Neutrophil (primary cell): ENCODE results near the gene SLC66A1.

Experiments
- H3K27ac ChIP-seq: fragments of 200-600 bp; sonication (generic); 2 replicates; pipeline ENCODE4 v1.5.1; 2016; ENCODE audit warnings: mild to moderate bottlenecking, moderate library complexity
- H3K27me3 ChIP-seq: fragments of 200-600 bp; sonication (generic); 2 replicates; pipeline ENCODE4 v1.6.0; 2016; ENCODE audit warnings: mild to moderate bottlenecking
- H3K36me3 ChIP-seq: fragments of 200-600 bp; sonication (generic); 2 replicates; pipeline ENCODE4 v1.5.1; 2017
- H3K4me1 ChIP-seq, 2 experiments: fragments of 200-600 bp in 1 of 2; sonication (generic) in 1 of 2; 1 replicate in 1 of 2; 2 replicates in 1 of 2; pipeline versions ENCODE4 v1.5.1 to v1.6.1; 2013 to 2016; ENCODE audit warnings: low read depth in 1 of 2, low read length in 1 of 2, mild to moderate bottlenecking in 1 of 2, moderate library complexity in 1 of 2; ENCODE audit not compliant: control insufficient read depth in 1 of 2, insufficient read depth in 1 of 2
- H3K4me3 ChIP-seq, 2 experiments: fragments of 200-600 bp in 1 of 2; sonication (generic) in 1 of 2; 1 replicate in 1 of 2; 2 replicates in 1 of 2; pipeline ENCODE4 v1.5.1; 2013 to 2016; ENCODE audit warnings: low read depth in 1 of 2, low read length in 1 of 2, mild to moderate bottlenecking in 1 of 2, moderate library complexity in 1 of 2
- H3K9me3 ChIP-seq: fragments of 200-600 bp; sonication (generic); 2 replicates; pipeline ENCODE4 v1.5.1; 2016
- CTCF ChIP-seq: fragments of 200-600 bp; sonication (generic); IDR thresholded peaks from 2 replicates; pipeline ENCODE4 v1.5.1; 2016; ENCODE audit warnings: antibody characterized with exemption

SLC66A1 gene

GRCh38 chr1:19367584-19368041 lies 55.5 kb downstream of the SLC66A1 start:
- Histone ChIP-seq H3K36me3 (peaks cover 24% of the 10 kb centered on the region), H3K27ac (no peak overlapping the region), H3K9me3 (no peaks in the 10 kb centered on the region), H3K4me3 (no peak overlapping the region), H3K27me3 (no peaks in the 10 kb centered on the region), H3K4me1 (peaks cover 40 to 42% of the 10 kb centered on the region in 2 experiments)
- TF ChIP-seq CTCF, result no peak

GRCh38 chr1:19368050-19368449 lies 55.9 kb downstream of the SLC66A1 start:
- Histone ChIP-seq H3K4me3 (no peak overlapping the region), H3K9me3 (no peaks in the 10 kb centered on the region), H3K36me3 (peaks cover 28% of the 10 kb centered on the region), H3K4me1 (peaks cover 44 to 46% of the 10 kb centered on the region in 2 experiments), H3K27ac (no peak overlapping the region), H3K27me3 (no peaks in the 10 kb centered on the region)
- no peak for TF ChIP-seq CTCF

GRCh38 chr1:19368964-19369363 lies 56.8 kb downstream of the SLC66A1 start:
- Histone ChIP-seq H3K4me3 (no peak overlapping the region), H3K9me3 (no peaks in the 10 kb centered on the region), H3K4me1 (peaks cover 47 to 49% of the 10 kb centered on the region in 2 experiments), H3K27ac (peak overlapping the region; percentile 76), H3K36me3 (peaks cover 31% of the 10 kb centered on the region), H3K27me3 (no peaks in the 10 kb centered on the region)
- TF ChIP-seq CTCF, result no peak

- no peaks in the 10 kb centered on the region for H3K9me3 ChIP-seq
- no peak overlapping the region for H3K4me3 ChIP-seq
- H3K27ac ChIP-seq, result peak overlapping the region; percentile 76
- no peaks in the 10 kb centered on the region for H3K27me3 ChIP-seq
- H3K4me1 ChIP-seq, result peaks cover 47 to 49% of the 10 kb centered on the region in 2 experiments
- H3K36me3 ChIP-seq, result peaks cover 31% of the 10 kb centered on the region
- TF ChIP-seq CTCF, result no peak
Measured at GRCh38 chr1:19369396-19370090, 57.4 kb downstream of the SLC66A1 start.

GRCh38 chr1:19370453-19371170 lies 58.5 kb downstream of the SLC66A1 start:
- Histone ChIP-seq H3K9me3 (no peaks in the 10 kb centered on the region), H3K36me3 (peaks cover 33% of the 10 kb centered on the region), H3K27ac (peak overlapping the region; percentile 76), H3K4me1 (peaks cover 47 to 49% of the 10 kb centered on the region in 2 experiments), H3K4me3 (no peak overlapping the region), H3K27me3 (no peaks in the 10 kb centered on the region)
- no peak for TF ChIP-seq CTCF
